ENCODE results near the gene TBX21.

The TBX21 gene

GRCh38 chr17:47693731-47694580, 39.1 kb upstream of the TBX21 start, which contains the start of gene TBKBP1 (continued):
- peak; percentile 87 for TF ChIP-seq PATZ1 (tag by site-specific recombination; IDR thresholded peaks at IDR 0.05)
- no peak for TF ChIP-seq ZNF16 (tag by site-specific recombination; IDR thresholded peaks at IDR 0.05; ENCODE audit: low read depth)
- TF ChIP-seq ZBTB8A (tag by site-specific recombination; IDR thresholded peaks at IDR 0.05): peak; percentile 47
- 0 out of 2 replicates have a peak, but pooled peaks have one; percentile 41 for TF ChIP-seq ZBTB48 (tag by site-specific recombination; IDR thresholded peaks at IDR 0.05)
- no peak for TF ChIP-seq ZNF350 (tag by site-specific recombination; IDR thresholded peaks at IDR 0.05)
- no peak for TF ChIP-seq BCL11A (tag by site-specific recombination; IDR thresholded peaks at IDR 0.05; ENCODE audit: low read depth)
- TF ChIP-seq ZNF416 (tag by site-specific recombination; IDR thresholded peaks at IDR 0.05): no peak
- no peak for TF ChIP-seq ZNF404 (tag by site-specific recombination; IDR thresholded peaks at IDR 0.05)
- peak; percentile 98 for TF ChIP-seq ZBTB20 (tag by site-specific recombination; IDR thresholded peaks at IDR 0.05)
- peak; percentile 74 for TF ChIP-seq ZNF660 (tag by site-specific recombination; IDR thresholded peaks at IDR 0.05)
- peak; percentile 91 for TF ChIP-seq ZNF398 (tag by site-specific recombination; IDR thresholded peaks at IDR 0.05)
- no peak for TF ChIP-seq OSR2 (tag by site-specific recombination; IDR thresholded peaks at IDR 0.05)
- TF ChIP-seq, protein P1, sequence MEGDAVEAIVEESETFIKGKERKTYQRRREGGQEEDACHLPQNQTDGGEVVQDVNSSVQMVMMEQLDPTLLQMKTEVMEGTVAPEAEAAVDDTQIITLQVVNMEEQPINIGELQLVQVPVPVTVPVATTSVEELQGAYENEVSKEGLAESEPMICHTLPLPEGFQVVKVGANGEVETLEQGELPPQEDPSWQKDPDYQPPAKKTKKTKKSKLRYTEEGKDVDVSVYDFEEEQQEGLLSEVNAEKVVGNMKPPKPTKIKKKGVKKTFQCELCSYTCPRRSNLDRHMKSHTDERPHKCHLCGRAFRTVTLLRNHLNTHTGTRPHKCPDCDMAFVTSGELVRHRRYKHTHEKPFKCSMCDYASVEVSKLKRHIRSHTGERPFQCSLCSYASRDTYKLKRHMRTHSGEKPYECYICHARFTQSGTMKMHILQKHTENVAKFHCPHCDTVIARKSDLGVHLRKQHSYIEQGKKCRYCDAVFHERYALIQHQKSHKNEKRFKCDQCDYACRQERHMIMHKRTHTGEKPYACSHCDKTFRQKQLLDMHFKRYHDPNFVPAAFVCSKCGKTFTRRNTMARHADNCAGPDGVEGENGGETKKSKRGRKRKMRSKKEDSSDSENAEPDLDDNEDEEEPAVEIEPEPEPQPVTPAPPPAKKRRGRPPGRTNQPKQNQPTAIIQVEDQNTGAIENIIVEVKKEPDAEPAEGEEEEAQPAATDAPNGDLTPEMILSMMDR (tag by site-specific recombination; IDR thresholded peaks at IDR 0.05): no peak
- TF ChIP-seq ZNF248 (tag by site-specific recombination; IDR thresholded peaks at IDR 0.05): no peak
- no peak for TF ChIP-seq ZNF132 (tag by site-specific recombination; IDR thresholded peaks at IDR 0.05; ENCODE audit: borderline replicate concordance)
- 0 out of 2 replicates have a peak, but pooled peaks have one; percentile 27 for TF ChIP-seq ZNF76 (tag by site-specific recombination; IDR thresholded peaks at IDR 0.05; ENCODE audit: borderline replicate concordance, low read depth)
- no peak for TF ChIP-seq ZNF514 (tag by site-specific recombination; IDR thresholded peaks at IDR 0.05)
- TF ChIP-seq ZFP37 (tag by site-specific recombination; IDR thresholded peaks at IDR 0.05): no peak
- TF ChIP-seq ZFP3 (tag by site-specific recombination; IDR thresholded peaks at IDR 0.05; ENCODE audit: low read depth): no peak
- TF ChIP-seq ZNF777 (tag by site-specific recombination; IDR thresholded peaks at IDR 0.05; ENCODE audit: borderline replicate concordance): no peak
- TF ChIP-seq ZSCAN18 (tag by site-specific recombination; IDR thresholded peaks at IDR 0.05): no peak
- TF ChIP-seq ZNF521 (tag by site-specific recombination; IDR thresholded peaks at IDR 0.05): no peak
- no peak for TF ChIP-seq ZNF175 (tag by site-specific recombination; IDR thresholded peaks at IDR 0.05)
- TF ChIP-seq IKZF3 (tag by site-specific recombination; IDR thresholded peaks at IDR 0.05): peak; percentile 84
- TF ChIP-seq ZNF48 (tag by site-specific recombination; IDR thresholded peaks at IDR 0.05): no peak
- no peak for TF ChIP-seq BCL11B (tag by site-specific recombination; IDR thresholded peaks at IDR 0.05; ENCODE audit: low read depth)
- TF ChIP-seq PRDM10 (tag by site-specific recombination; IDR thresholded peaks at IDR 0.05): peak; percentile 64
- no peak for TF ChIP-seq ZNF266 (tag by site-specific recombination; IDR thresholded peaks at IDR 0.05; ENCODE audit: low read depth)

Measured in HEK293 (cell line).